IPS-20b (cell line): Measurements from ENCODE around the gene PTPRN2.
"Not testable (repeated sequence)": the region's sequence is repeated elsewhere in the genome, so short reads cannot be mapped to it uniquely, and the experiment has no call there.

Experiments
- H3K27ac ChIP-seq: one replicate; pipeline ENCODE4 v1.5.1; 2013; ENCODE audit warnings: low read length
- H3K27me3 ChIP-seq: 2 replicates; pipeline ENCODE4 v1.6.1; 2013; ENCODE audit warnings: mild to moderate bottlenecking, low read length, inconsistent platforms; ENCODE audit not compliant: insufficient read depth
- H3K36me3 ChIP-seq: 2 replicates; pipeline ENCODE4 v1.6.1; 2013; ENCODE audit warnings: low read depth, mild to moderate bottlenecking, inconsistent platforms, low read length, moderate library complexity; ENCODE audit not compliant: insufficient read depth
- H3K4me1 ChIP-seq: 2 replicates; pipeline ENCODE4 v1.6.1; 2013; ENCODE audit warnings: mild to moderate bottlenecking, control low read depth, inconsistent platforms, low read length, moderate library complexity; ENCODE audit not compliant: insufficient read depth
- H3K4me3 ChIP-seq: 2 replicates; pipeline ENCODE4 v1.5.1; 2013; ENCODE audit warnings: mild to moderate bottlenecking, low read length, inconsistent platforms
- H3K9ac ChIP-seq: 2 replicates; pipeline ENCODE4 v1.6.1; 2013; ENCODE audit warnings: low read depth, mild to moderate bottlenecking, inconsistent platforms, low read length, moderate library complexity
- H3K9me3 ChIP-seq: 2 replicates; pipeline ENCODE4 v1.6.1; 2013; ENCODE audit warnings: mild to moderate bottlenecking, low read depth, low read length, inconsistent platforms; ENCODE audit not compliant: insufficient read depth

PTPRN2 gene

GRCh38 chr7:158277219-158278141, 310.1 kb downstream of the PTPRN2 start:
- Histone ChIP-seq H3K9me3 (peaks cover 90% of the 10 kb centered on the region), H3K9ac (no peak overlapping the region), H3K4me1 (no peaks in the 10 kb centered on the region), H3K4me3 (no peak overlapping the region), H3K36me3 (no peaks in the 10 kb centered on the region), H3K27ac (no peak overlapping the region), H3K27me3 (no peaks in the 10 kb centered on the region)

GRCh38 chr7:158276414-158277218, 311.0 kb downstream of the PTPRN2 start:
- H3K4me1 ChIP-seq: no peaks in the 10 kb centered on the region
- peaks cover 90% of the 10 kb centered on the region for H3K9me3 ChIP-seq
- no peaks in the 10 kb centered on the region for H3K27me3 ChIP-seq
- no peak overlapping the region for H3K27ac ChIP-seq
- no peak overlapping the region for H3K4me3 ChIP-seq
- no peaks in the 10 kb centered on the region for H3K36me3 ChIP-seq
- no peak overlapping the region for H3K9ac ChIP-seq

GRCh38 chr7:158275711-158276413, 311.8 kb downstream of the PTPRN2 start:
- H3K4me1 ChIP-seq: no peaks in the 10 kb centered on the region
- no peak overlapping the region for H3K4me3 ChIP-seq
- no peaks in the 10 kb centered on the region for H3K27me3 ChIP-seq
- no peak overlapping the region for H3K27ac ChIP-seq
- H3K9me3 ChIP-seq: peaks cover 89% of the 10 kb centered on the region
- H3K36me3 ChIP-seq: no peaks in the 10 kb centered on the region
- no peak overlapping the region for H3K9ac ChIP-seq

- H3K9ac ChIP-seq: no peak overlapping the region
- H3K36me3 ChIP-seq: no peaks in the 10 kb centered on the region
- no peaks in the 10 kb centered on the region for H3K27me3 ChIP-seq
- H3K27ac ChIP-seq: no peak overlapping the region
- no peaks in the 10 kb centered on the region for H3K4me1 ChIP-seq
- peaks cover 85% of the 10 kb centered on the region for H3K9me3 ChIP-seq
- no peak overlapping the region for H3K4me3 ChIP-seq
Observed at GRCh38 chr7:158274996-158275395, 312.6 kb downstream of the PTPRN2 start.

- Histone ChIP-seq H3K27me3 (no peaks in the 10 kb centered on the region), H3K27ac (no peak overlapping the region), H3K9ac (no peak overlapping the region), H3K4me3 (no peak overlapping the region), H3K36me3 (no peaks in the 10 kb centered on the region), H3K4me1 (no peaks in the 10 kb centered on the region), H3K9me3 (peaks cover 86% of the 10 kb centered on the region)
Observed at GRCh38 chr7:158274404-158274811, 313.2 kb downstream of the PTPRN2 start.

DNA sequence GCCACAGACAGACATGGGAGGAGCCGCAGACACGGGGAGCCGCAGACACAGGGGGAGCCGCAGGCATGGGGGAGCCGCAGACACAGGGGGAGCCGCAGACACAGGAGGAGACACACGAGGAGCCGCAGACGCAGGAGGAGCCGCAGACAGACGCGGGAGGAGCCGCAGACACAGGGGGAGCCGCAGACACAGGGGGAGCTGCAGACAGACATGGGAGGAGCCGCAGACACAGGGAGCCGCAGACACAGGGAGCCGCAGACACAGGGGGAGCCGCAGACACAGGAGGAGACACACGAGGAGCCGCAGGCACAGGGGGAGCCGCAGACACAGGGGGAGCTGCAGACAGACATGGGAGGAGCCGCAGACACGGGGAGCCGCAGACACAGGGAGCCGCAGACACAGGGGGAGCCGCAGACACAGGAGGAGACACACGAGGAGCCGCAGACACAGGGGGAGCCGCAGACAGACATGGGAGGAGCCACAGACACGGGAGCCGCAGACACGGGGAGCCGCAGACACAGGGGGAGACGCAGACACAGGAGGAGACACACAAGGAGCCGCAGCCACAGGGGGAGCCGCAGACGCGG, 313.8 kb downstream of the PTPRN2 start:
- H3K27me3 ChIP-seq, H3K9ac ChIP-seq, H3K4me3 ChIP-seq, H3K36me3 ChIP-seq, H3K27ac ChIP-seq, H3K4me1 ChIP-seq: not testable (repeated sequence)
- peaks cover 86% of the 10 kb centered on the region for H3K9me3 ChIP-seq

DNA sequence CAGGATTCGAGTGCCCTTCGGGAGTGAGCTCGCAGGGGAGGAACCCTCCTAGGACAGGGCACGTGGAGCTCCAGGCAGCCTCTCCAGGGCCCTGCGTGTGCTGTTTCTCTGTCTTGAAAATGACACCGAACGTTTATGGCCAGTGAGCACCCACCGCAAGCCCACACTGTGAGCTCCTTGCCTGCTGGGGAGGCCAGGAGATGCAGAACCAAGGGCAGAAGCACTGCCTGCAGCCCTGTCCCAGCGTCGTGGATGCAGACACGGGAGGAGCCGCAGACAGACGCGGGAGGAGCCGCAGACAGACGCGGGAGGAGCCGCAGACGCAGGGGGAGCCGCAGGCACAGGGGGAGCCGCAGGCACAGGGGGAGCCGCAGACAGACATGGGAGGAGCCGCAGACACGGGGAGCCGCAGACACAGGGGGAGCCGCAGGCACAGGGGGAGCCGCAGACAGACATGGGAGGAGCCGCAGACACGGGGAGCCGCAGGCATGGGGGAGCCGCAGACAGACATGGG, 314.4 kb downstream of the PTPRN2 start:
- H3K4me3 ChIP-seq: no peak overlapping the region
- peaks cover 85% of the 10 kb centered on the region for H3K9me3 ChIP-seq
- no peak overlapping the region for H3K27ac ChIP-seq
- no peaks in the 10 kb centered on the region for H3K4me1 ChIP-seq
- no peak overlapping the region for H3K9ac ChIP-seq
- no peaks in the 10 kb centered on the region for H3K36me3 ChIP-seq
- H3K27me3 ChIP-seq: no peaks in the 10 kb centered on the region

DNA sequence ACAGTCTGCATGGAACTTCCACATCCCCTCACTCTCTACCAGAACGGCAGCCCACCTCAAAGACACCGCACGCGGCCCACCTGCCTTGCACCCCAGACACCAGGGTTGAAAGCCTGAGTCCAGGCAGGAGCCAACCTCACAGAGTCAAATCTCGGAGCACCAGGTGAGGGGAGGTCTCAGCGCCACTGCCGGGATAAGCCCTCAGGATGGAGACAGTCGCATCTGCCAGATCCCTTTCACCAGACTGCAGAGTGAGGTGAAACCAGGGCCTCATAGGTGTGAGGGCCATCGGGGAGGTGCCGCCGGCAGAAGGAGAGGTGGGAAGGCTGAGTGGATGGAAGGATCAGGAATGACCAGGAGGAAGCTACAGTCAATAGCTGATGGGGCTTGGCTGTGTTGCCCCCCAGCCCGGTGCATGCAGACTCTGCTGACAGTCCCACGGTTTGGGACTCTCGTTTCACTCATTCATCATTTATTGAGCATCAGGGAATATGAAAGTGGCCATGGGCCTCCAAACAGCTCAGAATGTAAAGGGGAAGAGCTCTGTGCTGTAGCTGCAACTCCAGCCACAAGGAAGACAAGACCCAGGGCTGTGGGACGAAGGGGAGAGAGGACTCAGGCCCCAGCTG, 315.0 kb downstream of the PTPRN2 start:
- no peak overlapping the region for H3K27ac ChIP-seq
- peaks cover 85% of the 10 kb centered on the region for H3K9me3 ChIP-seq
- no peak overlapping the region for H3K4me3 ChIP-seq
- H3K9ac ChIP-seq: no peak overlapping the region
- H3K27me3 ChIP-seq: no peaks in the 10 kb centered on the region
- H3K4me1 ChIP-seq: no peaks in the 10 kb centered on the region
- no peaks in the 10 kb centered on the region for H3K36me3 ChIP-seq

DNA sequence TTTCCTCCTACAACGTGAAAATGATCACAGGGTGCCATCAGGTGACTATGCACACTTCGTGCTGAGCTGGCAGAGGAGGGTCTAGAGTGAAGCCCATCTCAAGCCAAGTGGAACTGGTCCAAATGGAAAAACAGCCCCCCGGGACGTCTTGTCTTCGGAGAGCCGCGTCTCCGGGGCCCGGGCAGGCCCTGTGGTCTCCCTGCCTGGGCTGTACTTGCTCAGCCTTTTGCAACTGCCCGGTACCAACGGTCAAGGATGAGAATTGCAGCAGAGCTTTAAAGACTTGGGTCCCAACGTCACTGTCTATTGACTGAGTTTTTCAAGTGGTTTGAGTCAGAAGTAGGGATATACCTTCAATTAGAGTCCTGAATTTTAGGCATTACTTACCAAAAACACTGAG, 315.5 kb downstream of the PTPRN2 start:
- no peak overlapping the region for H3K4me3 ChIP-seq
- peaks cover 85% of the 10 kb centered on the region for H3K9me3 ChIP-seq
- H3K27ac ChIP-seq: no peak overlapping the region
- no peaks in the 10 kb centered on the region for H3K4me1 ChIP-seq
- no peaks in the 10 kb centered on the region for H3K36me3 ChIP-seq
- H3K27me3 ChIP-seq: no peaks in the 10 kb centered on the region
- no peak overlapping the region for H3K9ac ChIP-seq

DNA sequence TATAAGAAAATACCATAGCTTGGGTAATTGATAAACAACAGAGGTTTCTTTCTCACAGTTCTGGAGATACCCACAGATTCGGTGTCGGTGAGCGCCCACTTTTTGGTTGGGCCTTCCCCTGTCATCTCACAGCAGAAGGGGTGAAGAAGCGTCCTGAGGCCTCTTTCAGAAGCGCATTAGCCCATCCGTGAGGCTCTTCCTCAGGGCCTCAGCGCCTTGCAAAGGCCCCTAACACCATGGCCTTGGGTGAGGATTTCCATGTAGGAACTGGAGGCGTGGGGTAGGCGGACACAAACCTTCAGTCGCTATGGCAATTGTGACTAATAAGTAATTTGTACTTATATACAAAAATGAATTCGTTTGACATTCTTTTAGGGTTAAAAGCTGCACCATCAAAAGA, 316.0 kb downstream of the PTPRN2 start:
- Histone ChIP-seq H3K27ac (no peak overlapping the region), H3K9me3 (peaks cover 85% of the 10 kb centered on the region), H3K9ac (no peak overlapping the region), H3K4me3 (no peak overlapping the region), H3K36me3 (no peaks in the 10 kb centered on the region), H3K4me1 (no peaks in the 10 kb centered on the region), H3K27me3 (no peaks in the 10 kb centered on the region)
